Skin of body (tissue), 2 donors: ENCODE results near the gene PDS5B. TPM values are rescaled to one million over a fixed set of nuclear protein-coding genes. Genes with fewer than 3 reads are reported as not detected.
"Not testable (repeated sequence)": the region's sequence is repeated elsewhere in the genome, so short reads cannot be mapped to it uniquely, and the experiment has no call there.

Experiments used
- DNase-seq: peaks from one replicate; lab custom pipeline; 2025; lab: John Stamatoyannopoulos, UW
- total RNA-seq: library from RNA; depleted of rRNA; stranded (reverse); fragments of >200 nt; gene quantifications from one replicate; pipeline ENCODE4 v1.2.3, GENCODE V29; 2014

PDS5B gene
- total RNA-seq, 1 donor from 2014 or later = 70.3 TPM

- DNase-seq = no peak
Measured at GRCh38 chr13:32723987-32724386, 137.7 kb downstream of the PDS5B start.

GRCh38 chr13:32726374-32727037, 140.3 kb downstream of the PDS5B start:
- DNase-seq = no peak

GRCh38 chr13:32728327-32728726, 142.1 kb downstream of the PDS5B start:
- DNase-seq = no peak

GRCh38 chr13:32729097-32729496, 142.8 kb downstream of the PDS5B start:
- DNase-seq = not testable (repeated sequence)

GRCh38 chr13:32731074-32731473, 144.8 kb downstream of the PDS5B start:
- DNase-seq = no peak

- DNase-seq = no peak
Measured at GRCh38 chr13:32731576-32731975, 145.3 kb downstream of the PDS5B start.

GRCh38 chr13:32733690-32734089, 147.4 kb downstream of the PDS5B start:
- no peak for DNase-seq

- DNase-seq = no peak
Measured at GRCh38 chr13:32734511-32734910, 148.3 kb downstream of the PDS5B start.

- DNase-seq = no peak
Measured at GRCh38 chr13:32735859-32736258, 149.6 kb downstream of the PDS5B start.

GRCh38 chr13:32736648-32737047, 150.4 kb downstream of the PDS5B start:
- DNase-seq = no peak

- DNase-seq = no peak
Measured at GRCh38 chr13:32737111-32737571, 150.9 kb downstream of the PDS5B start.

GRCh38 chr13:32737679-32738078, 151.4 kb downstream of the PDS5B start:
- DNase-seq = no peak

GRCh38 chr13:32745509-32745908, 159.3 kb downstream of the PDS5B start:
- no peak for DNase-seq

- no peak for DNase-seq
Measured at GRCh38 chr13:32746474-32746873, 160.2 kb downstream of the PDS5B start.

- DNase-seq = no peak
Measured at GRCh38 chr13:32748305-32748704, 162.1 kb downstream of the PDS5B start.

- DNase-seq = no peak
Measured at GRCh38 chr13:32751340-32751739, 165.1 kb downstream of the PDS5B start.

- DNase-seq = no peak
Measured at GRCh38 chr13:32752311-32752710, 166.1 kb downstream of the PDS5B start.

- DNase-seq = no peak
Measured at GRCh38 chr13:32752997-32753606, 166.8 kb downstream of the PDS5B start.

- no peak for DNase-seq
Measured at GRCh38 chr13:32754179-32754578, 167.9 kb downstream of the PDS5B start.

GRCh38 chr13:32759152-32759551, 172.9 kb downstream of the PDS5B start:
- DNase-seq = no peak

- DNase-seq = no peak
Measured at GRCh38 chr13:32761472-32761871, 175.2 kb downstream of the PDS5B start.

GRCh38 chr13:32779119-32779518, 192.9 kb downstream of the PDS5B start:
- no peak for DNase-seq

- DNase-seq = no peak
Measured at GRCh38 chr13:32781906-32782305, 195.7 kb downstream of the PDS5B start.
